HepG2 (cell line): ENCODE data around the gene NIN. TPM values are rescaled to one million over a fixed set of nuclear protein-coding genes. Genes with fewer than 3 reads are reported as not detected.

ENCODE experiments used
- ATAC-seq: fragments of 200-7000 bp; cut with Tn5 transposase; 3 replicates; pipeline ENCODE4 v1.9.1; 2020; ENCODE audit warnings: mild to moderate bottlenecking, moderate library complexity
- BruUV-seq: library from RNA; stranded (reverse); fragments of 400-500 nt; replicated peaks from 2 replicates; lab custom pipeline; 2021; lab: Mats Ljungman, UMichigan
- CTCF ChIA-PET: fragments of 300-600 bp; formaldehyde crosslinking; extraction: SDS; loops from one replicate; lab custom pipeline; 2021; ENCODE audit warnings: low total read pairs, inconsistent platforms, low intra/inter-chr PET ratio; lab: Yijun Ruan, JAX
- POLR2A ChIA-PET: fragments of 350-600 bp; sonication (Branson Sonifier 250); formaldehyde crosslinking; loops from one replicate; lab custom pipeline; 2020; ENCODE audit warnings: antibody characterized with exemption, inconsistent platforms; lab: Yijun Ruan, JAX
- DNase-seq: peaks from one replicate; pipeline ENCODE4 v3.0.0-alpha.2; 2015; ENCODE audit warnings: low spot score
- FAIRE-seq: peaks from 3 replicates; lab custom pipeline; 2011; peaks lifted over from hg19 to GRCh38; lab: Jason Lieb, UNC
- H2AFZ ChIP-seq: one replicate; pipeline ENCODE4 v1.6.1; 2011; ENCODE audit warnings: low read length, inconsistent platforms
- H3K27ac ChIP-seq: fragments of 300-600 bp; 3 replicates; pipeline ENCODE4 v1.8.0; 2011; ENCODE audit warnings: mixed run types, mild to moderate bottlenecking, mixed read lengths, low read length, inconsistent platforms; ENCODE audit not compliant: insufficient read depth; ENCODE audit errors: extremely low read length
- H3K27me3 ChIP-seq, 2 experiments: fragments of 200-600 bp in 1 of 2; 2 replicates in 1 of 2; 3 replicates in 1 of 2; pipeline versions ENCODE4 v1.6.0 to v1.8.0; 2011; ENCODE audit warnings: low read length in 2 of 2, mild to moderate bottlenecking in 2 of 2, moderate library complexity in 2 of 2, inconsistent platforms in 1 of 2; ENCODE audit not compliant: insufficient read depth in 2 of 2, control insufficient read depth in 1 of 2
- H3K36me3 ChIP-seq, 2 experiments: fragments of 200-600 bp in 1 of 2; replicated peaks in 1 of 2; 2 replicates in 1 of 2; 3 replicates in 1 of 2; pipeline versions ENCODE4 v1.5.1 to v1.8.0; 2011; ENCODE audit warnings: low read length in 2 of 2, inconsistent platforms in 1 of 2; ENCODE audit not compliant: insufficient read depth in 2 of 2, control insufficient read depth in 1 of 2
- H3K4me1 ChIP-seq: 2 replicates; pipeline ENCODE4 v1.5.1; 2012; ENCODE audit warnings: low read length, inconsistent platforms; ENCODE audit not compliant: insufficient read depth
- H3K4me2 ChIP-seq: 2 replicates; pipeline ENCODE4 v1.6.0; 2011; ENCODE audit warnings: low read depth, low read length, inconsistent platforms
- H3K4me3 ChIP-seq, 3 experiments: fragments of 200-600 bp in 1 of 3; sonication (generic), shearing (Covaris generic) in 1 of 3; replicated peaks in 1 of 3; 2 replicates each; pipeline ENCODE4 v1.5.1; 2011 to 2016; ENCODE audit warnings: low read length in 3 of 3, inconsistent platforms in 2 of 3, low read depth in 2 of 3, mild to moderate bottlenecking in 2 of 3, control low read depth in 1 of 3, mixed read lengths in 1 of 3; ENCODE audit not compliant: insufficient read depth in 1 of 3
- H3K79me2 ChIP-seq: one replicate; pipeline ENCODE4 v1.6.1; 2011; ENCODE audit warnings: low read length, inconsistent platforms; ENCODE audit not compliant: insufficient read depth
- H3K9ac ChIP-seq: 2 replicates; pipeline ENCODE4 v1.6.0; 2011; ENCODE audit warnings: mild to moderate bottlenecking, low read depth, low read length, inconsistent platforms; ENCODE audit not compliant: insufficient read depth
- H3K9me3 ChIP-seq: 2 replicates; pipeline ENCODE4 v1.5.1; 2012; ENCODE audit warnings: mild to moderate bottlenecking, low read length
- H4K20me1 ChIP-seq: 2 replicates; pipeline ENCODE4 v1.6.0; 2011; ENCODE audit warnings: inconsistent platforms, mild to moderate bottlenecking, low read length, moderate library complexity; ENCODE audit not compliant: insufficient read depth
- DRAP1 ChIP-seq: IDR thresholded peaks from 2 replicates; pipeline ENCODE4 v1.6.1; 2016; ENCODE audit warnings: missing genetic modification reagents, missing compliant biosample characterization
- E2F5 ChIP-seq: sonication (generic); formaldehyde crosslinking; conservative IDR thresholded peaks from 2 replicates; pipeline ENCODE4 v1.4.0; 2020; ENCODE audit warnings: missing genetic modification reagents
- JUN ChIP-seq: sonication (generic); formaldehyde crosslinking; IDR thresholded peaks from 2 replicates; pipeline ENCODE4 v1.4.0; 2020; ENCODE audit warnings: mild to moderate bottlenecking, missing genetic modification reagents
- KDM6A ChIP-seq: IDR thresholded peaks from 2 replicates; pipeline ENCODE4 v1.6.1; 2016; ENCODE audit warnings: low read depth
- KMT2A ChIP-seq: sonication (generic); formaldehyde crosslinking; IDR thresholded peaks from 2 replicates; pipeline ENCODE4 v1.4.0; 2020; ENCODE audit warnings: missing genetic modification reagents
- MAF1 ChIP-seq: sonication (generic); formaldehyde crosslinking; IDR thresholded peaks from 2 replicates; pipeline ENCODE4 v1.5.0; 2020; ENCODE audit warnings: missing genetic modification reagents, borderline replicate concordance
- PBX2 ChIP-seq: IDR thresholded peaks from 2 replicates; pipeline ENCODE4 v1.6.1; 2016; ENCODE audit warnings: control low read depth
- STAG1 ChIP-seq: sonication (generic); formaldehyde crosslinking; IDR thresholded peaks from 2 replicates; pipeline ENCODE4 v1.4.0; 2020; ENCODE audit warnings: missing genetic modification reagents
- TCF7 ChIP-seq: sonication (generic); IDR thresholded peaks from 2 replicates; pipeline ENCODE4 v1.6.1; 2016; ENCODE audit warnings: antibody characterized with exemption, low read depth
- TEAD3 ChIP-seq: optimal IDR thresholded peaks from 2 replicates; pipeline ENCODE3; 2016; ENCODE audit warnings: borderline replicate concordance
- ZBTB3 ChIP-seq: sonication (generic); formaldehyde crosslinking; IDR thresholded peaks from 2 replicates; pipeline ENCODE4 v1.4.0; 2020; ENCODE audit warnings: low read depth, mild to moderate bottlenecking, moderate library complexity, missing genetic modification reagents, borderline replicate concordance
- ZNF101 ChIP-seq: sonication (generic); formaldehyde crosslinking; IDR thresholded peaks from 2 replicates; pipeline ENCODE4 v1.4.0; 2020; ENCODE audit warnings: mild to moderate bottlenecking, low read depth, missing genetic modification reagents, borderline replicate concordance
- ZNF446 ChIP-seq: sonication (generic); formaldehyde crosslinking; IDR thresholded peaks from 2 replicates; pipeline ENCODE4 v1.5.0; 2020; ENCODE audit warnings: mild to moderate bottlenecking, missing genetic modification reagents
- ZSCAN31 ChIP-seq: sonication (generic); formaldehyde crosslinking; IDR thresholded peaks from 2 replicates; pipeline ENCODE4 v1.5.0; 2020; ENCODE audit warnings: low read depth, mild to moderate bottlenecking, missing genetic modification reagents
- WGBS: methylation state at CpG from one replicate; pipeline ENCODE4 v1.1.6; 2017; ENCODE audit warnings: low lambda C conversion rate; 5-methylcytosine and 5-hydroxymethylcytosine counted together
- in situ Hi-C: cut with HindIII; loops from 2 replicates; pipeline ENCODE4 v1.10.0; 2017; ENCODE audit warnings: low pct_unique_long_range_greater_than_20kb; ENCODE audit not compliant: extremely low pct_ligation_motif_present
- intact Hi-C: fragments of 100-400 bp; cut with micrococcal nuclease; formaldehyde crosslinking; loops from one replicate; pipeline ENCODE4 v1.10.0; 2022; ENCODE audit not compliant: unreplicated experiment
- polyA plus RNA-seq, 8 experiments: library from polyadenylated mRNA; depleted of rRNA in 3 of 8; stranded (reverse) in 7 of 8; unstranded in 1 of 8; fragments of >200 nt; fragmentation: Illumina TruSeq in 4 of 8; extraction: Trizol in 4 of 8; gene quantifications; 2 replicates each; pipeline versions ENCODE4 v1.2.1 to v1.2.3, GENCODE V29; 2011 to 2016; ENCODE audit warnings: low read depth in 4 of 8, missing spikeins in 1 of 8, mixed read lengths in 1 of 8; ENCODE audit not compliant: insufficient read depth in 1 of 8
- total RNA-seq, 5 experiments: library from RNA; depleted of rRNA; stranded (reverse); fragments of >200 nt; fragmentation: Illumina TruSeq; extraction: Trizol; gene quantifications; 2 replicates each; pipeline ENCODE4 v1.2.3, GENCODE V29; 2016; ENCODE audit warnings: low read depth in 1 of 5
- TF ChIP-seq, protein P1 (sequence below): sonication (generic); formaldehyde crosslinking; IDR thresholded peaks from 2 replicates; pipeline ENCODE4 v1.5.0; 2020; ENCODE audit warnings: mild to moderate bottlenecking, missing genetic modification reagents

NIN gene
- total and polyA plus RNA-seq, 2 of the 13 experiments (the other 11 are each of a cell fraction or from before 2014, with no cell fraction given), result 2.8 to 9.7 TPM

DNA sequence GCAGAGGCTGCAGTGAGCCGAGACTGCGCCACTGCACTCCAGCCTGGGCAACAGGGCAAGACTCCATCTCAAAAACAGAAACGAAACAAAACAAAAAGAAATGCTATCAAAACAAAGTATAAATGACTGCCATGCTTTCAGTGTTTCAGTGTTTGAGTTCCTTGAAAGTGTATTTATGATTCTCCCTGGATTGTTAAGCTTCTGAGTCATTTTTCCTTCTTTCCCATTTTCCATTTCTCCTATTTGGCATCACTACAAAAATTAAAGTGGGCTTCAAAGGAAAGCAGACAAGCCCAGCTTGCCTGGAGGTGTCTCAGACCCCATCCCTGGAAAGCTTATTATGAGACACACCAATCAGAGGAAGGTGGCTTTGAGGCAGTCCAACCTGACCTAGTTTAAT, 35.1 kb downstream of the NIN start:
- no peak for ATAC-seq
- no peak for TF ChIP-seq JUN (CRISPR knock-in tag)
- TF ChIP-seq, protein P1, sequence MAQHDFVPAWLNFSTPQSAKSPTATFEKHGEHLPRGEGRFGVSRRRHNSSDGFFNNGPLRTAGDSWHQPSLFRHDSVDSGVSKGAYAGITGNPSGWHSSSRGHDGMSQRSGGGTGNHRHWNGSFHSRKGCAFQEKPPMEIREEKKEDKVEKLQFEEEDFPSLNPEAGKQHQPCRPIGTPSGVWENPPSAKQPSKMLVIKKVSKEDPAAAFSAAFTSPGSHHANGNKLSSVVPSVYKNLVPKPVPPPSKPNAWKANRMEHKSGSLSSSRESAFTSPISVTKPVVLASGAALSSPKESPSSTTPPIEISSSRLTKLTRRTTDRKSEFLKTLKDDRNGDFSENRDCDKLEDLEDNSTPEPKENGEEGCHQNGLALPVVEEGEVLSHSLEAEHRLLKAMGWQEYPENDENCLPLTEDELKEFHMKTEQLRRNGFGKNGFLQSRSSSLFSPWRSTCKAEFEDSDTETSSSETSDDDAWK (CRISPR knock-in tag), result no peak
- Histone ChIP-seq H3K4me1 (no peaks in the 10 kb centered on the region), H3K9me3 (no peaks in the 10 kb centered on the region), H3K36me3 (peaks cover 1 to 3% of the 10 kb centered on the region in 2 experiments; a peak in 1 of 5 replicates), H4K20me1 (no peaks in the 10 kb centered on the region), H3K27ac (no peak overlapping the region), H3K9ac (no peak overlapping the region), H2AFZ (no peak overlapping the region), H3K4me3 (no peak overlapping the region), H3K79me2 (no peaks in the 10 kb centered on the region), H3K4me2 (no peak overlapping the region), H3K27me3 (no peaks in the 10 kb centered on the region)
- no peak for DNase-seq
- in situ Hi-C loops (no loop called here), intact Hi-C loops (no loop called here)
- 94% methylated on average over 3 of the region's 3 CpGs for WGBS
- ChIA-PET POLR2A (no interaction called here), CTCF (no interaction called here)
- FAIRE-seq, result no peak
- BruUV-seq, result no TSS peak

- peaks cover 1 to 3% of the 10 kb centered on the region in 2 experiments; a peak in 1 of 5 replicates for H3K36me3 ChIP-seq
- H3K4me2 ChIP-seq, result no peak overlapping the region
- intact Hi-C loops (no loop called here), in situ Hi-C loops (no loop called here)
- no peak for DNase-seq
- H2AFZ ChIP-seq, result no peak overlapping the region
- ChIA-PET CTCF (no interaction called here), POLR2A (no interaction called here)
- no peaks in the 10 kb centered on the region for H3K9me3 ChIP-seq
- no peak overlapping the region for H3K9ac ChIP-seq
- H3K79me2 ChIP-seq, result no peaks in the 10 kb centered on the region
- WGBS, result 98% methylated on average over 7 of the region's 7 CpGs
- ATAC-seq, result no peak
- H3K4me3 ChIP-seq, result no peak overlapping the region
- H3K27me3 ChIP-seq, result no peaks in the 10 kb centered on the region
- no peaks in the 10 kb centered on the region for H3K4me1 ChIP-seq
- no peak overlapping the region for H3K27ac ChIP-seq
- BruUV-seq, result no TSS peak
- no peaks in the 10 kb centered on the region for H4K20me1 ChIP-seq
- no peak for FAIRE-seq
- no peak for TF ChIP-seq ZBTB3 (CRISPR knock-in tag)
- no peak for TF ChIP-seq E2F5 (CRISPR knock-in tag)
- no peak for TF ChIP-seq KDM6A (CRISPR knock-in tag)
- no peak for TF ChIP-seq ZSCAN31 (CRISPR knock-in tag)
- no peak for TF ChIP-seq PBX2 (CRISPR knock-in tag)
- TF ChIP-seq MAF1 (CRISPR knock-in tag), result no peak
- no peak for TF ChIP-seq KMT2A (CRISPR knock-in tag)
- TF ChIP-seq ZNF101 (CRISPR knock-in tag), result no peak
- TF ChIP-seq ZNF446 (CRISPR knock-in tag), result no peak
- no peak for TF ChIP-seq TCF7
- no peak for TF ChIP-seq STAG1
- TF ChIP-seq TEAD3, result no peak
- TF ChIP-seq DRAP1 (CRISPR knock-in tag), result no peak
These were observed 35.8 kb downstream of the NIN start for GRCh38 chr14:50795142-50795541.
